Heart right ventricle (tissue), 16 donors: ENCODE data around the gene FIGLA. TPM values are rescaled to one million over a fixed set of nuclear protein-coding genes. Genes with fewer than 3 reads are reported as not detected.
"Not testable (repeated sequence)": the region's sequence is repeated elsewhere in the genome, so short reads cannot be mapped to it uniquely, and the experiment has no call there.

ENCODE experiments used
- ATAC-seq, 8 donors: fragments of 200-7000 bp; cut with Tn5 transposase; one replicate each; pipeline ENCODE4 v1.9.1; 2020; ENCODE audit warnings: mild to moderate bottlenecking in 8 of 8, moderate library complexity in 8 of 8, moderate number of reproducible peaks in 1 of 8
- DNase-seq, 2 donors: peaks; one replicate each; pipeline ENCODE4 v3.0.0-alpha.2; 2020
- H3K27ac ChIP-seq, 10 donors: fragments of 200-600 bp; sonication (generic) in 2 of 10; one replicate each; pipeline versions ENCODE4 v1.5.0 to v1.8.0; 2020 to 2022; ENCODE audit warnings: mild to moderate bottlenecking in 3 of 10
- H3K27me3 ChIP-seq, 7 donors: fragments of 200-600 bp; one replicate each; pipeline ENCODE4 v1.8.0; 2021 to 2022; ENCODE audit warnings: mild to moderate bottlenecking in 2 of 7
- H3K36me3 ChIP-seq, 9 donors: fragments of 200-600 bp; sonication (generic) in 1 of 9; one replicate each; pipeline versions ENCODE4 v1.5.0 to v1.8.0; 2020 to 2022; ENCODE audit warnings: mild to moderate bottlenecking in 2 of 9
- H3K4me1 ChIP-seq, 9 donors: fragments of 200-600 bp; sonication (generic) in 1 of 9; one replicate each; pipeline versions ENCODE4 v1.5.0 to v1.8.0; 2020 to 2022; ENCODE audit warnings: mild to moderate bottlenecking in 4 of 9
- H3K4me3 ChIP-seq, 10 donors: fragments of 200-600 bp; sonication (generic) in 2 of 10; one replicate each; pipeline versions ENCODE4 v1.5.0 to v1.8.0; 2020 to 2022; ENCODE audit warnings: mild to moderate bottlenecking in 7 of 10, moderate library complexity in 2 of 10
- H3K9me3 ChIP-seq, 11 donors: fragments of 200-600 bp in 10 of 11; sonication (generic) in 2 of 11; one replicate each; pipeline versions ENCODE4 v1.5.0 to v1.8.0; 2013 to 2022; ENCODE audit warnings: mild to moderate bottlenecking in 2 of 11, control low read depth in 1 of 11, moderate library complexity in 1 of 11
- WGBS, 2 donors: extraction: QIAGEN DNeasy Blood & Tissue Kit; methylation state at CpG; one replicate each; pipeline ENCODE4 v1.1.7; 2013; ENCODE audit warnings: inconsistent platforms in 1 of 2; 5-methylcytosine and 5-hydroxymethylcytosine counted together
- intact Hi-C, 10 donors: fragments of 100-400 bp; cut with DNase I; formaldehyde crosslinking; loops; one replicate each; pipeline versions ENCODE4 v1.11.1 to v1.14.2; 2022
- polyA plus RNA-seq, 2 donors: library from polyadenylated mRNA; stranded (reverse); fragments of 200-250 nt; gene quantifications; one replicate each; pipeline ENCODE4 v1.2.3, GENCODE V29; 2013
- total RNA-seq, 10 donors: library from RNA; stranded (reverse); fragmentation: NEBNext Ultra II Directional in 3 of 10; extraction: Animal tissue kit (Norgen Biotek cat#: 25700) in 3 of 10; gene quantifications; one replicate each; pipeline versions ENCODE4 v1.2.1 to v1.2.4, GENCODE V29; 2021 to 2023
- TF ChIP-seq, protein P1 (sequence below), 9 donors: fragments of 200-600 bp; sonication (generic) in 2 of 9; IDR thresholded peaks; one replicate each; pipeline versions ENCODE4 v1.5.0 to v1.8.0; 2021 to 2022; ENCODE audit warnings: antibody characterized with exemption in 9 of 9, mild to moderate bottlenecking in 5 of 9, moderate library complexity in 1 of 9
- donor health status: Arrhythmogenic right ventricular cardiomyopathy.
- donor health status: ischemic (EF 13 %, LVEDD 7.1; RV severe dilation, severe dysfunction).
- donor health status: healthy with polysubstance abuse.
- donor health status: DM: no; HTN: yes; CAD: no.
- donor health status: DM: no; HTN: no; CAD: no.
- donor health status: ischemic (EF 25% LVEDD 6.9; RV normal size, moderate dysfunction).
- donor health status: ischemic (EF 25% LVEDD 5.7; RV mildly dilated, moderate dysfunction).
- donor health status: healthy.
- donor health status: DM: yes; HTN: yes; CAD: no.
- donor health status: Ischemic cardiomyopathy.
- donor health status: ischemic (EF 35%, LVEDD 5.7; RV mildly dilated, moderate dysfunction).
- donor health status: nonischemic (EF 11% LVEDD 7.7; RV severe dilation, severe dysfunction).
- donor health status: DM: yes; HTN: yes; CAD: no.
- donor health status: PGD.
- donor health status: ischemic (EF 29% LVEDD 5.4; RV normal size, mild dysfunction).
- donor health status: nonischemic (EF 23%, LVEDD 6.1; RV moderate dilation, normal function).

The FIGLA gene
- total and polyA plus RNA-seq, 12 donors, result 0.36 to 0.51 TPM; not detected in 10

GRCh38 chr2:70801607-70802263, 11.3 kb upstream of the FIGLA start:
- H3K27ac ChIP-seq, result no peak overlapping the region

GRCh38 chr2:70799706-70800105, 9.3 kb upstream of the FIGLA start:
- intact Hi-C loops, result loop anchor here in 4 of 10 donors (10.0 kb wide), 1 partner anchor 145 kb away; no protein-coding TSS in a partner anchor
- H3K27me3 ChIP-seq, result peaks cover 0 to 12% (median 0%) of the 10 kb centered on the region in 7 donors
- no peak for DNase-seq
- WGBS, 2 donors, result 86 to 91% methylated on average over 2 of the region's 2 CpGs
- H3K27ac ChIP-seq, result no peak overlapping the region
- TF ChIP-seq, protein P1, sequence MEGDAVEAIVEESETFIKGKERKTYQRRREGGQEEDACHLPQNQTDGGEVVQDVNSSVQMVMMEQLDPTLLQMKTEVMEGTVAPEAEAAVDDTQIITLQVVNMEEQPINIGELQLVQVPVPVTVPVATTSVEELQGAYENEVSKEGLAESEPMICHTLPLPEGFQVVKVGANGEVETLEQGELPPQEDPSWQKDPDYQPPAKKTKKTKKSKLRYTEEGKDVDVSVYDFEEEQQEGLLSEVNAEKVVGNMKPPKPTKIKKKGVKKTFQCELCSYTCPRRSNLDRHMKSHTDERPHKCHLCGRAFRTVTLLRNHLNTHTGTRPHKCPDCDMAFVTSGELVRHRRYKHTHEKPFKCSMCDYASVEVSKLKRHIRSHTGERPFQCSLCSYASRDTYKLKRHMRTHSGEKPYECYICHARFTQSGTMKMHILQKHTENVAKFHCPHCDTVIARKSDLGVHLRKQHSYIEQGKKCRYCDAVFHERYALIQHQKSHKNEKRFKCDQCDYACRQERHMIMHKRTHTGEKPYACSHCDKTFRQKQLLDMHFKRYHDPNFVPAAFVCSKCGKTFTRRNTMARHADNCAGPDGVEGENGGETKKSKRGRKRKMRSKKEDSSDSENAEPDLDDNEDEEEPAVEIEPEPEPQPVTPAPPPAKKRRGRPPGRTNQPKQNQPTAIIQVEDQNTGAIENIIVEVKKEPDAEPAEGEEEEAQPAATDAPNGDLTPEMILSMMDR (IDR thresholded peaks at IDR 0.05), result no peak
- H3K36me3 ChIP-seq, result no peaks in the 10 kb centered on the region
- no peak overlapping the region for H3K4me3 ChIP-seq
- H3K9me3 ChIP-seq, result peaks cover 0 to 18% (median 0%) of the 10 kb centered on the region in 11 donors
- ATAC-seq, result no peak
- peaks cover 0 to 4% (median 0%) of the 10 kb centered on the region in 9 donors for H3K4me1 ChIP-seq

More at GRCh38 chr2:70801607-70802263, 11.3 kb upstream of the FIGLA start:
- H3K4me3 ChIP-seq, result no peak overlapping the region
- H3K4me1 ChIP-seq, result peaks cover 0 to 4% (median 0%) of the 10 kb centered on the region in 9 donors
- H3K27me3 ChIP-seq, result peaks cover 0 to 15% (median 0%) of the 10 kb centered on the region in 7 donors
- TF ChIP-seq, protein P1 (IDR thresholded peaks at IDR 0.05), result no peak
- DNase-seq, result no peak
- 74 to 75% methylated on average over 10 of the region's 10 CpGs for WGBS, 2 donors
- intact Hi-C loops, result no loop called here
- peaks cover 0 to 20% (median 0%) of the 10 kb centered on the region in 11 donors for H3K9me3 ChIP-seq
- no peaks in the 10 kb centered on the region for H3K36me3 ChIP-seq
- ATAC-seq, result no peak

DNA sequence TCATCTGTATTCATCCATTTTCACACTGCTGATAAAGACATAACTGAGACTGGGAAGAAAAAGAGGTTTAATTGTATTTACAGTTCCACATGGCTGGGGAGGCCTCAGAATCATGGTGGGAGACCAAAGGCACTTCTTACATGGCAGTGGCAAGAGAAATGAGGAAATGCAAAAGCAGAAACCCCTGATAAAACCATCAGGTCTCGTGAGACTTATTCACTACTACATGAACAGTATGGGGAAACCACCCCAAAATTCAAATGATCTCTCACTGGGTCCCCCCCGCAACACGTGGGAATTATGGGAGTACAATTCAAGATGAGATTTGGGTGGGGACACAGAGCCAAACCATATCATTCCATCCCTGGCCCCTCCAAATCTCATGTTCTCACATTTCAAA, 7.6 kb upstream of the FIGLA start:
- H3K27me3 ChIP-seq, result peaks cover 0 to 23% (median 10%) of the 10 kb centered on the region in 7 donors
- intact Hi-C loops, result loop anchor here in 4 of 10 donors (10.0 kb wide), 1 partner anchor 147 kb away; no protein-coding TSS in a partner anchor
- not testable (repeated sequence) for H3K27ac ChIP-seq, H3K4me3 ChIP-seq, H3K36me3 ChIP-seq, ATAC-seq, DNase-seq
- WGBS, 2 donors, result 80 to 83% methylated on average over 3 of the region's 3 CpGs
- H3K4me1 ChIP-seq, result peaks cover 0 to 10% (median 0%) of the 10 kb centered on the region in 9 donors
- H3K9me3 ChIP-seq, result peaks cover 0 to 17% (median 0%) of the 10 kb centered on the region in 11 donors

DNA sequence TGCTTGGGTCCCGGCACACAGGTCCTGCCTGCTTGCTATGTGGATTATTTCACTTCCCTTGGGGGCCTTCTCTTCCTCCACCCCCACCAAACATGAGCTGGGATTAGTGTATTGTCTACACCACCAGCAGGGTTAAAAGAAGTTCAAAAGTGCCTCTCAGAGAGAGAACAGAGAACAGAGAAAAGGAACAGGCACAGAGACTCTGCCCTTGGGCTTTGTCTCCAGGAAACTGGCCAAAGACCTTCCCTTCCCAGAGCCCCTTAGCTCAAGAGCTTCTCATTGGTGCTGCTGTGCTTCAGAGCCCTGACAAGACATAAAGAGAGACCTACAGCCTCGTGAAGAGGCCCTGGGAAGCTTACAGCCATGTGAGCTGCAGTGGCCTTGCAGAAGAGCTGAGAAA, 7.1 kb upstream of the FIGLA start:
- WGBS, 2 donors, result 44 to 49% methylated on average over 2 of the region's 2 CpGs

More for the DNA sequence above, 7.1 kb upstream of the FIGLA start:
- intact Hi-C loops, result loop anchor here in 4 of 10 donors (10.0 kb wide), 1 partner anchor 147 kb away; no protein-coding TSS in a partner anchor
- DNase-seq (no peak), ATAC-seq (no peak)
- Histone ChIP-seq H3K27ac (no peak overlapping the region), H3K27me3 (peaks cover 0 to 28% (median 10%) of the 10 kb centered on the region in 7 donors), H3K4me1 (peaks cover 0 to 14% (median 0%) of the 10 kb centered on the region in 9 donors), H3K9me3 (peaks cover 0 to 17% (median 0%) of the 10 kb centered on the region in 11 donors), H3K36me3 (no peaks in the 10 kb centered on the region), H3K4me3 (no peak overlapping the region)
- TF ChIP-seq, protein P1 (IDR thresholded peaks at IDR 0.05), result no peak
